ENCODE results near the gene TUBB1. TPM values are rescaled to one million over a fixed set of nuclear protein-coding genes. Genes with fewer than 3 reads are reported as not detected.

The TUBB1 gene
- total RNA-seq, 1 donor from 2014 or later: not detected

DNA sequence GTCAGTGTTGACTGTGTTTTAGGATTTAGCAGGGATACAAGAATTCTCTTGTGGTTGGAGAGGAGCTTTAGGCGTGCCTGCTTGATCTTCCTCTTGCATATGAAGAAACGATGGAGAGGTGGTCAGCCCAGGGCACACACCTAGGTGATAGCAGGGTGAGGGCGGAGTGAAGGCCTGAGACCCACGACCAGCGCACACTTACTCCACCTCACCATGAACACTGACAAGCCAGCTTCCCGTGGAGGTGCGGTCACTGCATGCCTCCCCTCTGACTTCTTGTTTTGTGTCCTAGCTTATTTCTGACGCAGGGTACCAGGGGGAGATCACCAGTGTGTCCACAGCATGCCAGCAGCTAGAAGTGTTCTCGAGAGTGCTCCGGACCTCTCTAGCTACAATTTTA is 30.0 kb upstream of the TUBB1 start:
- Mint-ChIP-seq H3K36me3 (ENCODE audit: low read depth, unreplicated experiment) (peaks cover 48% of the 10 kb centered on the region), H3K27ac (ENCODE audit: unreplicated experiment) (no peak overlapping the region), H3K27me3 (ENCODE audit: unreplicated experiment) (peaks cover 1% of the 10 kb centered on the region), H3K4me3 (ENCODE audit: unreplicated experiment) (peak overlapping the region; percentile 65), H3K4me1 (ENCODE audit: unreplicated experiment) (peaks cover 4% of the 10 kb centered on the region), H3K9me3 (ENCODE audit: unreplicated experiment) (no peaks in the 10 kb centered on the region)
- DNase-seq (ENCODE audit: low spot score): no peak
- TF ChIP-seq, protein P1, sequence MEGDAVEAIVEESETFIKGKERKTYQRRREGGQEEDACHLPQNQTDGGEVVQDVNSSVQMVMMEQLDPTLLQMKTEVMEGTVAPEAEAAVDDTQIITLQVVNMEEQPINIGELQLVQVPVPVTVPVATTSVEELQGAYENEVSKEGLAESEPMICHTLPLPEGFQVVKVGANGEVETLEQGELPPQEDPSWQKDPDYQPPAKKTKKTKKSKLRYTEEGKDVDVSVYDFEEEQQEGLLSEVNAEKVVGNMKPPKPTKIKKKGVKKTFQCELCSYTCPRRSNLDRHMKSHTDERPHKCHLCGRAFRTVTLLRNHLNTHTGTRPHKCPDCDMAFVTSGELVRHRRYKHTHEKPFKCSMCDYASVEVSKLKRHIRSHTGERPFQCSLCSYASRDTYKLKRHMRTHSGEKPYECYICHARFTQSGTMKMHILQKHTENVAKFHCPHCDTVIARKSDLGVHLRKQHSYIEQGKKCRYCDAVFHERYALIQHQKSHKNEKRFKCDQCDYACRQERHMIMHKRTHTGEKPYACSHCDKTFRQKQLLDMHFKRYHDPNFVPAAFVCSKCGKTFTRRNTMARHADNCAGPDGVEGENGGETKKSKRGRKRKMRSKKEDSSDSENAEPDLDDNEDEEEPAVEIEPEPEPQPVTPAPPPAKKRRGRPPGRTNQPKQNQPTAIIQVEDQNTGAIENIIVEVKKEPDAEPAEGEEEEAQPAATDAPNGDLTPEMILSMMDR (IDR thresholded peaks at IDR 0.05; ENCODE audit: unreplicated experiment): no peak

DNA sequence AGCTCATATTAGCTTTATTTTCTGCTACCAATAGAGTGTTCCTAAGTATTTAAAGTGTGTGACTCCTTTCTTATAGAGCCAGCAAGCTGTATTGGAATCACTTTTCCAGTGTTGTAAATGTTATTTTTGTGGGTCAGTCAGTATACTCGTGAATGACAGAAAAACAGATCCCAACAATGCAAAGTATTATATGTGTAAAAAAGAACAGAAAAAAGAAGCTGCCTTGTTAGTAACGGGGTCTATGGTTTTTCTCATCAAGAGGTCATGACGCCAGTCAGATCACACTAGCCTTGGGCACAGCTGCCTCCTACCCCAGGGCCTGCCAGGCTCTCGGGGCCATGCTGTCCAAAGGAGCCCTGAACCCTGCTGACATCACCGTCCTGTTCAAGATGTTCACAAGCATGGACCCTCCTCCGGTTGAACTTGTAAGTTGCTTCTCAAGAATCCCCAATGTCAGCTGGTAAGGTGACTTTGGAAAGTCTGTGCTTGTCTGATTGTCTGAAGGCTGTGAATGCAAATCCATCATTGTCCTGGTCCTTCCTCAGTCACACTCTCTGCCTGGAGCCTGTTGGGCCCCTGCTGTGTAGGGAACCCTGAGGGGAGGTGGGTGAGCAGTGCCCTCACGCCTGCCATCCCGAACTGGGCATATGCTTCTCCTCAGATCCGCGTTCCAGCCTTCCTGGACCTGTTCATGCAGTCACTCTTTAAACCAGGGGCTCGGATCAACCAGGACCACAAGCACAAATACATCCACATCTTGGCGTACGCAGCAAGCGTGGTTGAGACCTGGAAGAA is 28.4 kb upstream of the TUBB1 start:
- H3K36me3 Mint-ChIP-seq (ENCODE audit: low read depth, unreplicated experiment): peaks cover 55% of the 10 kb centered on the region

DNA sequence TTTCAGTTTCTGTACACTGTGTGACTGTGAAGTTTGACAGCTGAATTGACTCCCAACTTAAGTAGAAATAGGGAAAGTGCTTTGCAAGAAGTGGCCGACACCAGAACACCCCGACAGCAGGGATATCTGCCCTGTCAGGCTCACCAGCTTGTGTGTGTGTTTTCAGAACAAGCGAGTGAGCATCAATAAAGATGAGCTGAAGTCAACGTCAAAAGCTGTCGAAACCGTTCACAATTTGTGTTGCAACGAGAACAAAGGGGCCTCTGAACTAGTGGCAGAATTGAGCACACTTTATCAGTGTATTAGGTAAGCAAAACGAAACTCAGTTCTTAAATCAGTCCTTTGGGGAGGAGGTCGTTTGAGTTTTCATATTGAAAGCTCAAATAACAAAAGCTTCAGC is 27.5 kb upstream of the TUBB1 start:
- TF ChIP-seq, protein P1 (IDR thresholded peaks at IDR 0.05; ENCODE audit: unreplicated experiment): no peak
- no peak overlapping the region for H3K4me3 Mint-ChIP-seq (ENCODE audit: unreplicated experiment)
- no peaks in the 10 kb centered on the region for H3K9me3 Mint-ChIP-seq (ENCODE audit: unreplicated experiment)
- H3K4me1 Mint-ChIP-seq (ENCODE audit: unreplicated experiment): no peaks in the 10 kb centered on the region
- H3K27ac Mint-ChIP-seq (ENCODE audit: unreplicated experiment): no peak overlapping the region
- H3K27me3 Mint-ChIP-seq (ENCODE audit: unreplicated experiment): peaks cover 2% of the 10 kb centered on the region
- DNase-seq (ENCODE audit: low spot score): no peak
- peaks cover 55% of the 10 kb centered on the region for H3K36me3 Mint-ChIP-seq (ENCODE audit: low read depth, unreplicated experiment)

More for the DNA sequence above, 28.4 kb upstream of the TUBB1 start:
- no peak overlapping the region for H3K27ac Mint-ChIP-seq (ENCODE audit: unreplicated experiment)
- H3K27me3 Mint-ChIP-seq (ENCODE audit: unreplicated experiment): no peaks in the 10 kb centered on the region
- no peaks in the 10 kb centered on the region for H3K4me1 Mint-ChIP-seq (ENCODE audit: unreplicated experiment)
- H3K9me3 Mint-ChIP-seq (ENCODE audit: unreplicated experiment): no peaks in the 10 kb centered on the region
- no peak overlapping the region for H3K4me3 Mint-ChIP-seq (ENCODE audit: unreplicated experiment)
- TF ChIP-seq, protein P1 (IDR thresholded peaks at IDR 0.05; ENCODE audit: unreplicated experiment): no peak
- no peak for DNase-seq (ENCODE audit: low spot score)

DNA sequence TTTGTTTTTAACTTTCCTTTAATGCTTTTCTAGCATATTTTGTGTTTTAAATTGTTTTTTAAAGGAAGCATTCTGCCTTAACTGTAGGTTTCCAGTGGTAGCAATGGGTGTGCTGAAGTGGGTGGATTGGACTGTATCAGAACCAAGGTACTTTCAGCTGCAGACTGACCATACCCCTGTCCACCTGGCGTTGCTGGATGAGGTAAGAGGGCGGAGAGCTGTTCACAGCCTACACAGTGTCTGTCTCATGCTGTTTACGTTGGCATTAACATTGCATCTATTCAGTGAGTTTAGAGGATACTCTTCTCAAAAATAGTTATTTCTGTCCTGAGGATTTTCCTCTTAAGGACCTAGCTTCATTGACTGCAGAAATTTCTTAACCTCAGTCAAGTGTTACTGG is 26.3 kb upstream of the TUBB1 start:
- TF ChIP-seq, protein P1 (IDR thresholded peaks at IDR 0.05; ENCODE audit: unreplicated experiment): no peak
- DNase-seq (ENCODE audit: low spot score): no peak
- no peaks in the 10 kb centered on the region for H3K9me3 Mint-ChIP-seq (ENCODE audit: unreplicated experiment)
- H3K4me3 Mint-ChIP-seq (ENCODE audit: unreplicated experiment): no peak overlapping the region
- H3K27me3 Mint-ChIP-seq (ENCODE audit: unreplicated experiment): peaks cover 2% of the 10 kb centered on the region
- H3K36me3 Mint-ChIP-seq (ENCODE audit: low read depth, unreplicated experiment): peaks cover 54% of the 10 kb centered on the region
- no peak overlapping the region for H3K27ac Mint-ChIP-seq (ENCODE audit: unreplicated experiment)
- no peaks in the 10 kb centered on the region for H3K4me1 Mint-ChIP-seq (ENCODE audit: unreplicated experiment)

All from endothelial cell (in vitro differentiated cells).